ENCODE measurements around the gene KDM4B.

Gene KDM4B

GRCh38 chr19:5086725-5087439 is 118.0 kb downstream of the KDM4B start:
- DNase-seq (ENCODE audit: low read depth in 2 of 2): no peak

DNA sequence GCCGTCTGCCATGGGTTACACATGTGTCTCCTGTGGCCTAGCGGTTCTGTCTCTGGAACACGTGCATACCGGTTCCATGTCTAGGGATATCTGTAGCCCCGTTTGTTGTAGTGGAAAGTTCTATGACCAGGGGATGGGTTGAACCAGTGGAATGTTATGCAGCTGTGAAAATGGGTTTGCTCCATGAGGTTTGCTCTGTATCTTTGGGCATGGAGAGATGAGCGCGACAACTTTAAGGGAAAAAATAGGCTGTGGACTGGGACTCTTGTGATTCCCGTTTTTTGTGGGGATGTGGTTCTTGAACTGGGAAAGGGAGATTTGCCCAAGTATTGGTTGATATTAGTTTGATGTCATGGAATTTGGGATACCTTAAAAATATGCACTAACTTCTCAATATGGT is 120.4 kb downstream of the KDM4B start:
- DNase-seq (ENCODE audit: low read depth in 2 of 2): no peak

GRCh38 chr19:5090465-5091017 is 121.6 kb downstream of the KDM4B start:
- DNase-seq (ENCODE audit: low read depth in 2 of 2): no peak

GRCh38 chr19:5091018-5091683 is 122.2 kb downstream of the KDM4B start:
- peak; percentile 28 to 41 for DNase-seq (ENCODE audit: low read depth in 2 of 2)

GRCh38 chr19:5091684-5092480 is 123.0 kb downstream of the KDM4B start:
- no peak for DNase-seq (ENCODE audit: low read depth in 2 of 2)

- DNase-seq (ENCODE audit: low read depth in 2 of 2): no peak
Observed at GRCh38 chr19:5092481-5092843, 123.5 kb downstream of the KDM4B start.

DNA sequence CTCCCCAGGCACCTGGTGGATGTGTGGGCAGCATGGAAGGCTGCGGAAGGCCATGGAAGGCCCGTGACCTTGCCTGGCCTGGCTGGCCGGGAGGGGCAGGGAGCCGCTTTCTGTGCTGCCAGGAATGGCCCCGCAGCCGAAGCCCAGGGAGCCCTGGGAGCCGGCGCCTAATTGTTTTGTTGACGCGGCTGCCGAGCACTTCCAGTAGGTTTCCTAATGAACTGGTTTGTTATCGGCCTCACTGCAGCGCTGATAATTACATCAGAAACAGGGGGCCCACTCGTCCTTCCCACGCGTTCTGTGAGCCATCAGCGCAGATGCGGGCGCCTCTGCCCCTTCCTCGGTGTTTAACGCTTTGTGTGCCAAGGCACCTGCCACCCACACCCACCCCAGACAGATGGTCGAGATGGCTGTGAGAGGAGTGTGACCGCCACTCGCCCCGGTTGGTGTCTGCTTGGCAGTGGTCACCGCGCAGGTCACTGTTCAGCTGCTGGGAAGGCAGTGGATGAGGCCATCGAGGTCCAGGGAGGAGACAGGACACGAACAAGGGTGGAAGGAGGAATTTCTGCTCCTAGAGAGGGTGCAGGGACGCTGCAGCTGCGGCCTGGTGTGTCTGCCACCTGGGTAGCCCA is 124.5 kb downstream of the KDM4B start:
- no peak for DNase-seq (ENCODE audit: low read depth in 2 of 2)

- DNase-seq (ENCODE audit: low read depth in 2 of 2): no peak
Observed at GRCh38 chr19:5093948-5094718, 125.2 kb downstream of the KDM4B start.

GRCh38 chr19:5094768-5095567 is 126.1 kb downstream of the KDM4B start:
- no peak for DNase-seq (ENCODE audit: low read depth in 2 of 2)

DNA sequence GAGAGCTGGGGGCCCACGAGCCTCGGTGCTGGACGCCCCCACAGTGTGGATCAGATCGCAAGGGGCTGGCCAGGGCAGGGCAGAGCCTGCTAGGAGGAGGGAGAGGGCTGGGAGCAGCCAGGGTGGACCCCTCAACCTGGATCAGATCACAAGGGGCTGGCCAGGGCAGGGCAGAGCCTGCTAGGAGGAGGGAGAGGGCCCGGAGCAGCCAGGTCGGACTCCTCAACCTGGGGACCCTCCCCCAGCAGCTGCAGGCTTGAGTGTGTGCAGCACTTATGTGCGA is 126.6 kb downstream of the KDM4B start:
- DNase-seq (ENCODE audit: low read depth in 2 of 2): no peak

DNA sequence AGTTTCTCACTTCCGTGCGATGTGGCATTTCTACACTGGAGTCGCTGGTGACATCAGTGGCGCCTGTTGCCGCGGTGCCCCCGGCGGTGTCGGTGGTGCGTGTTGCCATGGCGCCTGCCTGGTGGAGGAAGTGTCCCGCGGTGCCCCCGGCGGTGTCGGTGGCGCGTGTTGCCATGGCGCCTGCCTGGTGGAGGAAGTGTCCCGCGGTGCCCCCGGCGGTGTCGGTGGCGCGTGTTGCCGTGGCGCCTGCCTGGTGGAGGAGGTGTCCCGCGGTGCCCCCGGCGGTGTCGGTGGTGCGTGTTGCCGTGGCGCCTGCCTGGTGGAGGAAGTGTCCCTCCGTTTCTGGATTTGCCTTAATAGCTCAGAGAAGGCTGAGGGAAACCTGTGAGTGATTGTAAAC is 127.6 kb downstream of the KDM4B start:
- no peak for DNase-seq (ENCODE audit: low read depth in 2 of 2)

GRCh38 chr19:5097331-5097930 is 128.5 kb downstream of the KDM4B start:
- no peak for DNase-seq (ENCODE audit: low read depth in 2 of 2)

DNA sequence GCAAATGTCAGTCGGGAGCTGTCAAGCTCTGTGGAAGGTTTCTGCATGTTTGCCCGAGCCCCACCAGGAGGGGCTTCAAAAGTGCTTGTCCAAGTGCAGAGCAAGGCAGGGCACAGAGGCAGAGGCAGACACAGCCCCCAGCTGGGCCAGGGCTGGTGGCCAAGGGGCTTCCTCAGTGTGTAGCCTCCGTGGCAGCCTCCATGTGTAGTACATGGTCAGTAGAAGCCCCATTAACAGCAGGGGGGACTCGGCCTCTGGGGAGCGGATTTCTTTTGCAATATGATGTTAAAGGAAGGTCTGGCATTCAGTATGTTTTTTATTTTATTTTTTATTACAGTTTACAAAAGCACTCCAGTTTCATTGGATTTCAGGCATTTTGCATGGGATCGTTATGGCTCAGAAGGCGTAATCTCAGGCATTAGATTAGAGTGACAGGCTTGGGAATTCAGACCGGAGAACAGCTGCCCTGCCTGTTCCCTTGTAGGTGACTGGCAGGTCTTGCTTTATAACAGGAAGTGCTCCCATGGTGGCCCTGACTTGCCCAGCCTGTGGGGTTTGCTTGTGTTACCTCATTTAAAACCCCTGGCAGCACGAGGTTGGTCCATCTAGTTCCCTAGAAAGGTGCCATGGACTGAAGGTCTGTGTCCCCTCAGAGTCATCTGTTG is 129.2 kb downstream of the KDM4B start:
- no peak for DNase-seq (ENCODE audit: low read depth in 2 of 2)

DNA sequence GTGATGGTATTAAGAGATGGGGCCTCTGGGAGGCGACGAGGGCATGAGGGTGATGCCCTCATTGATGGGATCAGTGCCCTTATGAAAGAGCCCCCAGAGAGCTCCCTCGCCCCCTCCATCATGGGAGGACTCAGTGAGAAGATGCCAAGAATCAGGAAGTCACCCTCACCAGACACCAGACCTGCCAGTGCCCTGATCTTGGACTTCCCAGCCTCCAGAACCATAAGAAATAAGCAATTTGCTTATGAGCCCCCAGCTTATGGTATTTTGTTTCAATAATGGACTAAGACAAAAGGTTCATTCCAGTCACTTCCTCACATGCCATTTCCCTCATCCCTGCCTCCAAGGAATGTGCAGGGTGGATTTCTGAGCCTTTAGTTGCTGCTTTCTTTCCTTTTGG is 129.7 kb downstream of the KDM4B start:
- no peak for DNase-seq (ENCODE audit: low read depth in 2 of 2)

GRCh38 chr19:5099701-5100221 is 130.8 kb downstream of the KDM4B start:
- no peak for DNase-seq (ENCODE audit: low read depth in 2 of 2)

DNA sequence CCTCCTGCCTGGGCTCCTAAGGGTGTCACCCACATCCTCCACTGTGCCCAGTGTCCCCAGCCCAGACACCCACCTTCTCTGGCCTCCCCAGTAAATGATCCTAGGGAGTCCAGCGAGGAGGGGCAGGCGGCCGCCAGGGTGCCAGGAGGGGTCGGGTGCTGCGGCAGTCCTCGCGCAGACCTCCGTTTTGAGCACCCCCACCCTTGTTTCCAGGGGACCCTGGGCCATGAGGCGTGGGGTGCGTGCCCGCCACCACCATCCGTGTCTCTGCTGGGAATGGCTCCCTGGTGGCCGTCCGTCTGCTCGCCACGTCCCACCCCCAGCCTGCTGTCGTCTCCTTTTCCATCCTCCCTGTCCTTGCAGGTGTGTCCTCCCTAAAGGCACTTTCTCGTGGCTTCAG is 133.0 kb downstream of the KDM4B start:
- no peak for DNase-seq (ENCODE audit: low read depth in 2 of 2)

- no peak for DNase-seq (ENCODE audit: low read depth in 2 of 2)
Observed at GRCh38 chr19:5102520-5102919, 133.6 kb downstream of the KDM4B start.

DNA sequence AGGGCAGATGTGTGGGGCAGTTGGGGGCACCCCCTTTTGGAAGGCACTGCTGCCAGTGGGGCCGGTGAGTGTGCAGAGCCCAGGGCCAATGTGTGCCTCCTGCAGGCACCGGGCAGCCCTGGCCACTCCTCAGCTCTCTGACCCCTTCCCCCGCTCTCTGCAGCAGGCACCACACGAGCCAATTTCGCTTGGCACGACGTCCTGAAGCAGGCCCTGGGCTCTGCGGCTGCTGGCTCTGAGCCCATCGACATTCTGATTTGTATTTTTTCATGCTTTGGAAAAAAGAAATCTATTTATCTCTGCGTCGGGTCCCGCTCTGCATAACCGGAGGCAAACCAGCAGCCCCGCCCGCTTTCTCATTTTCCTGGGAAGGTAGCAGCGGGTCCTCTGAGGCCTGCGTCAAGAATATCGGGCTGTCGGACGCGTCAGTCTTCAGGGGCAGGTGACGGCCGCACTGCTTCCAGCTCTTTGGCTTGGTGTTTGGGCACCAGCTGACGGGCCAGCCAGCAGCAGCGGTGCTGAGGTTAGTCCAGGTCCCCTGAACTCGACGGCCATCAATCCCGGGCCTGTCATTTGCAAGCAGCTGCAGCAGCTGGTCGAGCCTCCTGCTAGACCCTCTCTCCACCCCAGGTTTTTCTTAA is 134.3 kb downstream of the KDM4B start:
- no peak for DNase-seq (ENCODE audit: low read depth in 2 of 2)

DNA sequence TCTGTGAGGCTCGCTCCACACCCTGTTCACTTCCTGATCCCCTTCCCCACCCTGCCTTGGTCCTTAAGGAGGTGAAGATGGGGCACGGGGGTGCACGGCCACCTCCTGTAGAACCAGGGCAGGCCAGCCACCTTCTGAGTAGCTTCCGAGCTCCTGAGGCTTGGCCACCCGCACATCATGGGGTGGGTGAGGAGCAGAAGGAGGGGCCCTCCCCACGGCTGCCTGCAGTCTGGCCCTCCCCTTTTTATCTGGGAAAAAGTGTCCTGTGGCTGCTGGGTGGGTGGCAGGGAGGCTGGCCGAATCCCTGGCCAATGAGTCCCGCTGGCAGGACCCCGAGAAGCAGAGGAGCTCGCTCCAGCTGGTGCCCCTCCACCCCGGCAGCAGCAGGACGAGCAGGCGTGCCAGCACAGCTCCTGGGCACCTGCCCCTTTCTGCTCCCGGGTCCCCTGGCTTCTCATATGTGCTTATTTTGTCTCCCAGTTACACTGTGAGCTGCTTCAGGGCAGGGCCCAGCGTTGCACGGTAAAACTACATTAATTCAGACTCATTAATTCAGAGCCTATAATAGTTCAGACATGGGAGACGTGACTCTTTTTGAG is 135.0 kb downstream of the KDM4B start:
- no peak for DNase-seq (ENCODE audit: low read depth in 2 of 2)

Measured in fibroblast of skin of left quadriceps (primary cell).